ENCODE results near the gene DEFB112.

GRCh38 chr6:50049829-50050228, at the start of gene DEFB112:
- no peak for TF ChIP-seq ELF1 (tag; IDR thresholded peaks at IDR 0.05)
- TF ChIP-seq EP300 (IDR thresholded peaks at IDR 0.05; ENCODE audit: low read length), result no peak
- no peak for TF ChIP-seq POU5F1 (IDR thresholded peaks at IDR 0.05; ENCODE audit: borderline replicate concordance, low read depth, low read length, partially characterized antibody)
- no peak for TF ChIP-seq HDAC2 (IDR thresholded peaks at IDR 0.05)
- no peak for TF ChIP-seq JUNB (CRISPR knock-in tag; conservative IDR thresholded peaks at IDR 0.05)
- TF ChIP-seq TRIM24 (IDR thresholded peaks at IDR 0.05), result no peak
- no peak for TF ChIP-seq IRF2 (CRISPR knock-in tag; IDR thresholded peaks at IDR 0.05)
- no peak for TF ChIP-seq E2F8 (IDR thresholded peaks at IDR 0.05; ENCODE audit: low read depth, partially characterized antibody)
